Sigmoid colon (tissue), 7 donors: Measurements from ENCODE around the gene KCNMB2. TPM values are rescaled to one million over a fixed set of nuclear protein-coding genes. Genes with fewer than 3 reads are reported as not detected.
A peak's percentile ranks its signal among the peaks of the same experiment; 100 is the strongest.

Experiments
- DNase-seq: peaks from one replicate; pipeline ENCODE4 v3.0.0-alpha.2; 2019
- H3K27ac ChIP-seq, 4 donors: fragments of 200-600 bp; sonication (generic); one replicate each; pipeline ENCODE4 v1.5.1; 2016 to 2019; ENCODE audit warnings: mild to moderate bottlenecking in 1 of 4
- H3K27me3 ChIP-seq, 3 donors: fragments of 200-600 bp; sonication (generic); one replicate each; pipeline ENCODE4 v1.5.1; 2019; ENCODE audit warnings: mild to moderate bottlenecking in 1 of 3
- H3K36me3 ChIP-seq, 4 donors: fragments of 200-600 bp; sonication (generic); one replicate each; pipeline ENCODE4 v1.5.1; 2016 to 2019
- H3K4me1 ChIP-seq, 4 donors: fragments of 200-600 bp; sonication (generic); one replicate each; pipeline ENCODE4 v1.5.1; 2017 to 2019
- H3K4me3 ChIP-seq, 4 donors: fragments of 200-600 bp; sonication (generic); one replicate each; pipeline ENCODE4 v1.5.1; 2017 to 2019; ENCODE audit warnings: mild to moderate bottlenecking in 2 of 4, moderate library complexity in 1 of 4
- H3K9me3 ChIP-seq, 4 donors: fragments of 200-600 bp in 3 of 4; sonication (generic) in 3 of 4; one replicate each; pipeline versions ENCODE4 v1.5.1 to v1.6.1; 2013 to 2019
- CTCF ChIP-seq, 4 experiments: fragments of 450-650 bp in 3 of 4; fragments of 200-600 bp in 1 of 4; IDR thresholded peaks; one replicate each; pipeline ENCODE4 v1.5.1; 2016 to 2019; ENCODE audit warnings: antibody characterized with exemption in 4 of 4, mild to moderate bottlenecking in 3 of 4, moderate library complexity in 2 of 4
- EP300 ChIP-seq, 4 donors: sonication (generic); formaldehyde crosslinking; IDR thresholded peaks; one replicate each; pipeline ENCODE4 v1.6.1; 2017; ENCODE audit warnings: antibody characterized with exemption in 4 of 4
- POLR2A ChIP-seq, 2 donors: fragments of 450-650 bp; IDR thresholded peaks; one replicate each; pipeline ENCODE4 v1.6.1; 2016; ENCODE audit warnings: antibody characterized with exemption in 2 of 2, mild to moderate bottlenecking in 2 of 2, moderate library complexity in 2 of 2
- POLR2AphosphoS5 ChIP-seq, 4 donors: sonication (generic); formaldehyde crosslinking; IDR thresholded peaks; one replicate each; pipeline ENCODE4 v1.6.1; 2017; ENCODE audit warnings: antibody characterized with exemption in 4 of 4
- whole genome bisulfite sequencing, 2 donors: extraction: QIAGEN DNeasy Blood & Tissue Kit; methylation state at CpG; one replicate each; pipeline ENCODE4 v1.1.7; 2013; 5-methylcytosine and 5-hydroxymethylcytosine counted together
- intact Hi-C: fragments of 100-400 bp; cut with DNase I; formaldehyde crosslinking; loops from one replicate; pipeline ENCODE4 v1.15.1; 2023
- polyA plus RNA-seq, 3 donors: library from polyadenylated mRNA; stranded (reverse); fragments of 200-250 nt; gene quantifications; one replicate each; pipeline ENCODE4 v1.2.3, GENCODE V29; 2013
- total RNA-seq, 4 donors: library from RNA; depleted of rRNA; stranded (reverse); fragments of >200 nt; gene quantifications; one replicate each; pipeline ENCODE4 v1.1.0, GENCODE V29; 2016
- donor health status: healthy with polysubstance abuse.
- donor health status: Bipolar disorder and iron deficiency.
- donor health status: healthy.

KCNMB2 gene
- total and polyA plus RNA-seq, 7 donors, result 0.22 to 3.2 (median 1.5) TPM; not detected in 1

DNA sequence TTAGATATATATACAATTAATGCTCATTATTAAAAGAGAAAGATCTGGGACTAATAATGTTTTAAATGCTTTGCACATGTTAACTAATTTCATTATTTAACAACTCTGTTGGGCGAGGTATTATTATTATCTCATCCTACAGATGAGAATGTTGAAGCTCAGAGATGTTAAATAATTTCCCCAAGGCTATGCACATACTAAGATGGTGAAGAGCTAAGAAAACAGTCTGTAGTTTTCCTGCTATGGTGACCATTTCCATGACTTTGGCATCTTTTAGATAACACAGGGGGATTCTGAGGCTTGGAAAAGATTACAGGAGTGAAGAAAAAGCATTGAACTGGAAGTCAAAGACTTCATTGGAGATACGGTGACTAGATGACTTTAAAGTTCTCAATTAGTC is 308.7 kb downstream of the KCNMB2 start:
- Histone ChIP-seq H3K4me1 (peaks cover 0 to 51% (median 41%) of the 10 kb centered on the region in 4 donors), H3K4me3 (no peak overlapping the region), H3K27me3 (no peaks in the 10 kb centered on the region), H3K36me3 (no peaks in the 10 kb centered on the region), H3K9me3 (no peaks in the 10 kb centered on the region), H3K27ac (peak overlapping the region in 3 of 4 donors; percentile 38 to 77 (median 68))
- no peak for DNase-seq
- no peak for TF ChIP-seq POLR2A (IDR thresholded peaks at IDR 0.05)
- TF ChIP-seq CTCF (IDR thresholded peaks at IDR 0.05), result no peak
- TF ChIP-seq POLR2AphosphoS5 (IDR thresholded peaks at IDR 0.05), result no peak
- no peak for TF ChIP-seq EP300 (IDR thresholded peaks at IDR 0.05)
- intact Hi-C loops, result no loop called here
- WGBS, 2 donors, result 81 to 87% methylated on average over 2 of the region's 2 CpGs

DNA sequence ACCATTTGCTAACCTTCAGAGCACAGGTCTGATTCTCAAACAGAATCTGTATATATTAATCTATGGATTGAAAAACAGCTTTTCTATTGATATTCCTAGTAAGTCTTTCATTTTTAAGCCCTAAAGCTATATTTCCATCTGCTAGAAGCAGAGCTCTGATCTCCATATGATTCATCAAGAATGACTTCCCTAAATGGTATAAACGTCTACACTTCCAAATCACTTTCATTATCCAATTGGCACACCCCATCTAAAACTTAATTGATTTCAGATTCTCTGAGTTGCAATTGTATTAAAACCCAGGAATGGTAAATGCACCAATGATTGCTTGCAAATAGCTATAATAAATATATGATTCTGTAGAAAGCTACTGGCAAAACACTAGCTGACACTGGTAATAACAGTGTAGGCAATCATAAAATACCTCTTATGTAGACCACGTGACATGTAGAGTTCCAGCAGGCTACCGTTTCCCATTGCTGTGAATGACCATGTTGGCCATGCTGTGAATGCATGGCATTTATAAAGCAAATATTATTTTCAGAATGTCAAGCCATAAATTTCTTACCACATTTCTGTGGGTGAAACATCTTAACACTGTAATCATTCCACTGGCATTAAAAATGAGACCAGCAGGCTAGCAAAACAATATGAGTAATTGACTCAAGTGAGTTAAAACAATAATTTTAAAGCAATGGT is 309.3 kb downstream of the KCNMB2 start:
- 58 to 59% methylated on average over 3 of the region's 3 CpGs for WGBS, 2 donors
- Histone ChIP-seq H3K36me3 (no peaks in the 10 kb centered on the region), H3K9me3 (no peaks in the 10 kb centered on the region), H3K4me3 (no peak overlapping the region), H3K27me3 (no peaks in the 10 kb centered on the region), H3K27ac (peak overlapping the region; percentile 53 to 77 (median 62)), H3K4me1 (peaks cover 0 to 51% (median 45%) of the 10 kb centered on the region in 4 donors)
- intact Hi-C loops, result no loop called here
- no peak for DNase-seq
- TF ChIP-seq CTCF (IDR thresholded peaks at IDR 0.05) (no peak), EP300 (IDR thresholded peaks at IDR 0.05) (peak in 2 of 4 donors; percentile 27 to 64), POLR2AphosphoS5 (IDR thresholded peaks at IDR 0.05) (peak in 2 of 4 donors; percentile 66 to 70)

GRCh38 chr3:178847190-178847589 is 311.0 kb downstream of the KCNMB2 start:
- intact Hi-C loops, result no loop called here
- H3K36me3 ChIP-seq, result no peaks in the 10 kb centered on the region
- no peak for DNase-seq
- H3K9me3 ChIP-seq, result no peaks in the 10 kb centered on the region
- peak overlapping the region; percentile 14 to 77 (median 60) for H3K27ac ChIP-seq
- WGBS, 2 donors, result 80 to 81% methylated on average over 2 of the region's 2 CpGs
- no peak overlapping the region for H3K4me3 ChIP-seq
- H3K27me3 ChIP-seq, result no peaks in the 10 kb centered on the region
- TF ChIP-seq POLR2A (IDR thresholded peaks at IDR 0.05), result no peak
- peak; percentile 13 to 89 (median 81) for TF ChIP-seq POLR2AphosphoS5 (IDR thresholded peaks at IDR 0.05)
- TF ChIP-seq EP300 (IDR thresholded peaks at IDR 0.05), result peak in 1 of 4 donors; percentile 93
- H3K4me1 ChIP-seq, result peaks cover 0 to 51% (median 46%) of the 10 kb centered on the region in 4 donors

GRCh38 chr3:178849199-178849910 is 313.1 kb downstream of the KCNMB2 start:
- intact Hi-C loops, result no loop called here
- 42 to 44% methylated on average over 4 of the region's 4 CpGs for WGBS, 2 donors
- Histone ChIP-seq H3K4me1 (peaks cover 0 to 51% (median 46%) of the 10 kb centered on the region in 4 donors), H3K9me3 (no peaks in the 10 kb centered on the region), H3K27ac (peak overlapping the region in 1 of 4 donors; percentile 21), H3K4me3 (no peak overlapping the region), H3K36me3 (no peaks in the 10 kb centered on the region), H3K27me3 (no peaks in the 10 kb centered on the region)
- DNase-seq, result no peak
- TF ChIP-seq CTCF (IDR thresholded peaks at IDR 0.05) (no peak), EP300 (IDR thresholded peaks at IDR 0.05) (no peak), POLR2A (IDR thresholded peaks at IDR 0.05) (no peak), POLR2AphosphoS5 (IDR thresholded peaks at IDR 0.05) (no peak)
